GM12878 (cell line): Measurements from ENCODE around the gene DBN1. TPM values are rescaled to one million over a fixed set of nuclear protein-coding genes. Genes with fewer than 3 reads are reported as not detected.

Experiments
- ATAC-seq: fragments of 200-7000 bp; cut with Tn5 transposase; 3 replicates; pipeline ENCODE4 v1.9.1; 2020; ENCODE audit warnings: mild to moderate bottlenecking, moderate library complexity
- BruUV-seq: library from RNA; stranded (reverse); fragments of 400-500 nt; replicated peaks from 2 replicates; lab custom pipeline; 2021; lab: Mats Ljungman, UMichigan
- CTCF ChIA-PET: fragments of 300-600 bp; sonication (Branson Sonifier 250); formaldehyde crosslinking; extraction: SDS; loops from one replicate; lab custom pipeline; 2021; ENCODE audit warnings: inconsistent platforms; lab: Yijun Ruan, JAX
- POLR2A ChIA-PET: fragments of 350-600 bp; formaldehyde crosslinking; extraction: SDS; loops from one replicate; lab custom pipeline; 2021; ENCODE audit warnings: inconsistent platforms; lab: Charles Lee
- RAD21 ChIA-PET: fragments of 300-600 bp; sonication (Branson Sonifier 250); formaldehyde crosslinking; loops from one replicate; lab custom pipeline; 2023; ENCODE audit warnings: antibody characterized with exemption; ENCODE audit not compliant: unreplicated experiment; lab: Charles Lee
- SMC1A ChIA-PET: fragments of 300-600 bp; sonication (Branson Sonifier 250); formaldehyde crosslinking; loops from one replicate; lab custom pipeline; 2023; ENCODE audit not compliant: unreplicated experiment, uncharacterized antibody; lab: Charles Lee
- DNase-seq: peaks from one replicate; pipeline ENCODE4 v3.0.0-alpha.2; 2011; ENCODE audit warnings: low read depth, low spot score
- FAIRE-seq: peaks from 3 replicates; lab custom pipeline; 2011; peaks lifted over from hg19 to GRCh38; lab: Jason Lieb, UNC
- H2AFZ ChIP-seq: 2 replicates; pipeline ENCODE4 v1.6.0; 2011; ENCODE audit warnings: low read depth, low read length, control low read depth; ENCODE audit not compliant: control insufficient read depth
- H3K27ac ChIP-seq: 2 replicates; pipeline ENCODE4 v1.5.1; 2011; ENCODE audit warnings: control low read depth; ENCODE audit not compliant: control insufficient read depth, insufficient read depth
- H3K27me3 ChIP-seq, 2 experiments: replicated peaks in 1 of 2; 2 replicates each; pipeline versions ENCODE4 v1.6.0 to v1.6.1; 2011; ENCODE audit warnings: low read length in 1 of 2; ENCODE audit not compliant: control insufficient read depth in 2 of 2, insufficient read depth in 2 of 2
- H3K36me3 ChIP-seq, 2 experiments: 2 replicates each; pipeline ENCODE4 v1.5.1; 2011; ENCODE audit warnings: low read length in 1 of 2; ENCODE audit not compliant: control insufficient read depth in 2 of 2, insufficient read depth in 2 of 2
- H3K4me1 ChIP-seq: 2 replicates; pipeline ENCODE4 v1.6.1; 2011; ENCODE audit warnings: mild to moderate bottlenecking, low read length, moderate library complexity, mixed read lengths; ENCODE audit not compliant: control insufficient read depth, insufficient read depth
- H3K4me2 ChIP-seq: 2 replicates; pipeline ENCODE4 v1.6.0; 2011; ENCODE audit warnings: control low read depth; ENCODE audit not compliant: control insufficient read depth, insufficient read depth
- H3K4me3 ChIP-seq: fragments of 200-600 bp; sonication (generic); 2 replicates; pipeline ENCODE4 v1.5.1; 2016
- H3K79me2 ChIP-seq: 2 replicates; pipeline ENCODE4 v1.6.0; 2011; ENCODE audit warnings: low read length; ENCODE audit not compliant: control insufficient read depth, insufficient read depth
- H3K9ac ChIP-seq: 2 replicates; pipeline ENCODE4 v1.8.0; 2011; ENCODE audit warnings: low read length, control low read depth, mixed read lengths; ENCODE audit not compliant: control insufficient read depth, insufficient read depth
- H3K9me3 ChIP-seq: replicated peaks from 3 replicates; pipeline ENCODE4 v1.5.1; 2011; ENCODE audit warnings: mild to moderate bottlenecking, low read length; ENCODE audit not compliant: control insufficient read depth, insufficient read depth
- H4K20me1 ChIP-seq: 2 replicates; pipeline ENCODE4 v1.6.0; 2011; ENCODE audit not compliant: control insufficient read depth, insufficient read depth
- CBFB ChIP-seq: IDR thresholded peaks from 2 replicates; pipeline ENCODE4 v1.6.1; 2016; ENCODE audit warnings: antibody characterized with exemption, low read depth
- EP300 ChIP-seq, 2 experiments: fragments of 150-350 bp in 1 of 2; IDR thresholded peaks; 2 replicates each; pipeline ENCODE4 v1.6.1; 2011 to 2012; ENCODE audit warnings: low read depth in 2 of 2, low read length in 2 of 2, borderline replicate concordance in 1 of 2, improper control_type of control experiment in 1 of 2, inconsistent platforms in 1 of 2; ENCODE audit not compliant: control insufficient read depth in 1 of 2
- MEF2A ChIP-seq: IDR thresholded peaks from 2 replicates; pipeline ENCODE4 v1.6.1; 2011; ENCODE audit warnings: low read depth, mild to moderate bottlenecking, low read length, moderate library complexity; ENCODE audit not compliant: insufficient read depth
- NBN ChIP-seq: fragments of 450-650 bp; IDR thresholded peaks from 2 replicates; pipeline ENCODE4 v1.6.1; 2016
- POLR2AphosphoS2 ChIP-seq: IDR thresholded peaks from 2 replicates; pipeline ENCODE4 v1.6.1; 2011; ENCODE audit warnings: low read depth, mild to moderate bottlenecking, low read length, improper control_type of control experiment, moderate library complexity
- RELA ChIP-seq: fragments of 450-650 bp; IDR thresholded peaks from 2 replicates; pipeline ENCODE4 v1.8.0; 2014; ENCODE audit warnings: borderline replicate concordance; ENCODE audit not compliant: partially characterized antibody
- WRNIP1 ChIP-seq: IDR thresholded peaks from 2 replicates; pipeline ENCODE4 v1.6.1; 2011; ENCODE audit warnings: low read depth, low read length, improper control_type of control experiment, borderline replicate concordance
- ZNF207 ChIP-seq: fragments of 450-650 bp; IDR thresholded peaks from 2 replicates; pipeline ENCODE4 v1.6.1; 2014; ENCODE audit warnings: antibody characterized with exemption, mild to moderate bottlenecking, borderline replicate concordance
- ZNF24 ChIP-seq: fragments of 450-650 bp; IDR thresholded peaks from 2 replicates; pipeline ENCODE4 v1.6.1; 2017; ENCODE audit warnings: antibody characterized with exemption, mild to moderate bottlenecking
- WGBS: methylation state at CpG from one replicate; pipeline ENCODE4 v1.1.6; 2016; ENCODE audit warnings: low lambda C conversion rate; ENCODE audit not compliant: insufficient replicate concordance, insufficient coverage; ENCODE audit errors: missing lambda C conversion rate; 5-methylcytosine and 5-hydroxymethylcytosine counted together
- in situ Hi-C: fragments of 300-500 bp; cut with MboI; formaldehyde crosslinking; loops from 9 replicates; pipeline ENCODE4 v1.14.3; 2018; ENCODE audit warnings: mixed read lengths
- intact Hi-C: fragments of 100-400 bp; cut with micrococcal nuclease; formaldehyde crosslinking; loops from one replicate; pipeline ENCODE4 v1.14.2; 2022; ENCODE audit not compliant: unreplicated experiment
- polyA plus RNA-seq, 11 experiments: library from polyadenylated mRNA; depleted of rRNA in 4 of 11; unstranded in 6 of 11; stranded (reverse) in 5 of 11; fragments of >200 nt; fragmentation: Nextera tagmentation in 4 of 11; fragmentation: Illumina TruSeq in 1 of 11; extraction: Ambion mirVana in 4 of 11; extraction: Trizol in 1 of 11; gene quantifications; 1 replicate in 1 of 11; 2 replicates in 10 of 11; pipeline versions ENCODE4 v1.2.1 to v1.2.3, GENCODE V29; 2011 to 2016; ENCODE audit warnings: inconsistent platforms in 2 of 11, missing spikeins in 2 of 11, low read depth in 1 of 11
- total RNA-seq, 4 experiments: library from RNA; depleted of rRNA in 3 of 4; stranded (reverse); fragments of >200 nt in 3 of 4; fragmentation: Illumina TruSeq in 1 of 4; extraction: Trizol in 1 of 4; gene quantifications; 2 replicates each; pipeline versions ENCODE4 v1.2.1 to v1.2.3, GENCODE V29; 2013 to 2021
- TF ChIP-seq, protein P1 (sequence below): fragments of 150-350 bp; IDR thresholded peaks from 2 replicates; pipeline ENCODE4 v1.6.1; 2014; ENCODE audit warnings: mild to moderate bottlenecking, low read depth, low read length
- TF ChIP-seq, protein P2 (sequence below): fragments of 450-650 bp; IDR thresholded peaks from 2 replicates; pipeline ENCODE4 v1.6.1; 2017; ENCODE audit warnings: low read depth, mild to moderate bottlenecking, moderate library complexity
- TF ChIP-seq, protein P3 (sequence below): fragments of 450-650 bp; IDR thresholded peaks from 2 replicates; pipeline ENCODE4 v1.6.1; 2017; ENCODE audit warnings: antibody characterized with exemption, mild to moderate bottlenecking, moderate library complexity

The DBN1 gene
- total and polyA plus RNA-seq, 10 of the 15 experiments (the other 5 are each of a cell fraction or from before 2014, with no cell fraction given) = 0.18 to 81.0 (median 27.9) TPM

DNA sequence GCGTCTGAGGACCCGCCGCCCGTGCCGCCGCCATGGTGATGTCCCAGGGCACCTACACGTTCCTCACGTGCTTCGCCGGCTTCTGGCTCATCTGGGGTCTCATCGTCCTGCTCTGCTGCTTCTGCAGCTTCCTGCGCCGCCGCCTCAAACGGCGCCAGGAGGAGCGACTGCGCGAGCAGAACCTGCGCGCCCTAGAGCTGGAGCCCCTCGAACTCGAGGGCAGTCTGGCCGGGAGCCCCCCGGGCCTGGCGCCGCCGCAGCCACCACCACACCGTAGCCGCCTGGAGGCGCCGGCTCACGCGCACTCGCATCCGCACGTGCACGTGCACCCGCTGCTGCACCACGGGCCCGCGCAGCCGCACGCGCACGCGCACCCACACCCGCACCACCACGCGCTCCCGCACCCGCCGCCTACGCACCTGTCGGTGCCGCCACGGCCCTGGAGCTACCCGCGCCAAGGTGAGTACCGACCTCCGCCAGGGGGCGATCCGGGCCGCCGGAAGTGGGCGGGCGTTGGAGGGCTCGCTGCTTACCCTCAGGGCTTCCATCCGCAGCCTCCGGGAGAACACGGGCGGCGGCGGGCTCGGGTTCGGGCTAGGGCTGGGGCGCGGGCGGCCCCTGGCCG is 18.3 kb downstream of the DBN1 start (continued):
- TF ChIP-seq EP300 (IDR thresholded peaks at IDR 0.05; ENCODE audit: borderline replicate concordance in 1 of 2, control insufficient read depth in 1 of 2, low read depth in 2 of 2, low read length in 2 of 2) (no peak), CBFB (no peak)
- TF ChIP-seq, protein P1, sequence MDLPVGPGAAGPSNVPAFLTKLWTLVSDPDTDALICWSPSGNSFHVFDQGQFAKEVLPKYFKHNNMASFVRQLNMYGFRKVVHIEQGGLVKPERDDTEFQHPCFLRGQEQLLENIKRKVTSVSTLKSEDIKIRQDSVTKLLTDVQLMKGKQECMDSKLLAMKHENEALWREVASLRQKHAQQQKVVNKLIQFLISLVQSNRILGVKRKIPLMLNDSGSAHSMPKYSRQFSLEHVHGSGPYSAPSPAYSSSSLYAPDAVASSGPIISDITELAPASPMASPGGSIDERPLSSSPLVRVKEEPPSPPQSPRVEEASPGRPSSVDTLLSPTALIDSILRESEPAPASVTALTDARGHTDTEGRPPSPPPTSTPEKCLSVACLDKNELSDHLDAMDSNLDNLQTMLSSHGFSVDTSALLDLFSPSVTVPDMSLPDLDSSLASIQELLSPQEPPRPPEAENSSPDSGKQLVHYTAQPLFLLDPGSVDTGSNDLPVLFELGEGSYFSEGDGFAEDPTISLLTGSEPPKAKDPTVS = no peak
- TF ChIP-seq, all 136 proteins: peak for 44

DNA sequence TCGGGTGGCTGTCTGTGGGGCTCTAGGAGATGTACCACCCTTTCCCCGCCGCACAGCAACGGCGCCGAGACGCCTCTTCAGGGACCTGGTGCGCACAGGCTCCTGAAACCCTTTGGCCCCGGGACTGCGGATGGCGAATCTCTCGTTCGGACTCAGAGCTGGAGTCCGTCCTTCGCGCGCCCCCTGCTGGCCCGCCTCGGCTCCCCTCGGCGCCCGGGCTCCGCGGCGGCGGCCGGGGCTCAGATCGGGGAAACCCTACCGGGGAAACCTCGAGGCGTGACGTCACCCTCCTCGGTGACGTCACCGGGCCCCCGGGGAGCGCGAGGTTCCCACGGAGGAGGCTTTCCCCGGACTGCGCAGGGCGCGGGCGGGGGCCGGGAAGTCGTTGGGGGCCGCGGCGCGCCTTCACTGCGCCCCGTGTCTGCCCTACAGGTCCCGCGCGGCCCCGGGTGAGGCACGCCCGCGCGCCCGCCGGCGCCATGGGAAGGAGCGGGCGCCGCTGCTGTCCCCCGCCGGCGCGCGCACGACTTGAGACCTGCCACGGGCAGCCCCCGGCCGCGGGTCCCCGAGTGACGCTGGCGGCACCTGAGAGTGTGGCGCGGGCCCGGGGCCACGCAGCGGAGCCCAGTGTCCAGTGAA is 18.9 kb downstream of the DBN1 start:
- FAIRE-seq (peak; percentile 83), ATAC-seq (peak; percentile 68), DNase-seq (no peak)
- Histone ChIP-seq H3K4me3 (peak overlapping the region; percentile 82), H4K20me1 (no peaks in the 10 kb centered on the region), H3K9me3 (no peaks in the 10 kb centered on the region), H3K4me1 (peaks cover 11% of the 10 kb centered on the region), H3K27ac (peak overlapping the region; percentile 67), H2AFZ (peak overlapping the region; percentile 64), H3K79me2 (no peaks in the 10 kb centered on the region; the same call in 1 of the 2 replicates), H3K27me3 (no peaks in the 10 kb centered on the region), H3K36me3 (no peaks in the 10 kb centered on the region), H3K4me2 (peak overlapping the region; percentile 98), H3K9ac (peak overlapping the region; percentile 61; the same call in 1 of the 2 replicates)
- no TSS peak for BruUV-seq
- in situ Hi-C loops = no loop called here
- RAD21 ChIA-PET = interaction anchor here (1.0 to 13.5 kb wide), 17 partner anchors 9 to 138 kb away, joined by 3 to 291 read pairs (median 8); partner anchors contain the start of genes DOK3, F12, GRK6 and PDLIM7
- POLR2A ChIA-PET = interaction anchor here (0.8 to 13.6 kb wide), 14 partner anchors 10 to 153 kb away, joined by 3 to 358 read pairs (median 6); partner anchors contain the start of genes GRK6, MXD3 and PDLIM7
- SMC1A ChIA-PET = interaction anchor here (0.6 to 5.1 kb wide), 10 partner anchors 10 to 136 kb away, joined by 3 to 92 read pairs (median 10); partner anchors contain the start of genes F12, GRK6, PDLIM7 and PFN3
- WGBS = under 1% methylated on average over 56 of the region's 84 CpGs
- intact Hi-C loops = loop anchor here (1.0 to 2.0 kb wide), 4 partner anchors 28 to 64 kb away; partner anchors contain the start of gene GRK6
- CTCF ChIA-PET = interaction anchor here (0.5 to 16.4 kb wide), 28 partner anchors 10 to 341 kb away, joined by 3 to 391 read pairs (median 6); partner anchors contain the start of genes DOK3, GRK6, LMAN2 and MXD3
- TF ChIP-seq, protein P2, sequence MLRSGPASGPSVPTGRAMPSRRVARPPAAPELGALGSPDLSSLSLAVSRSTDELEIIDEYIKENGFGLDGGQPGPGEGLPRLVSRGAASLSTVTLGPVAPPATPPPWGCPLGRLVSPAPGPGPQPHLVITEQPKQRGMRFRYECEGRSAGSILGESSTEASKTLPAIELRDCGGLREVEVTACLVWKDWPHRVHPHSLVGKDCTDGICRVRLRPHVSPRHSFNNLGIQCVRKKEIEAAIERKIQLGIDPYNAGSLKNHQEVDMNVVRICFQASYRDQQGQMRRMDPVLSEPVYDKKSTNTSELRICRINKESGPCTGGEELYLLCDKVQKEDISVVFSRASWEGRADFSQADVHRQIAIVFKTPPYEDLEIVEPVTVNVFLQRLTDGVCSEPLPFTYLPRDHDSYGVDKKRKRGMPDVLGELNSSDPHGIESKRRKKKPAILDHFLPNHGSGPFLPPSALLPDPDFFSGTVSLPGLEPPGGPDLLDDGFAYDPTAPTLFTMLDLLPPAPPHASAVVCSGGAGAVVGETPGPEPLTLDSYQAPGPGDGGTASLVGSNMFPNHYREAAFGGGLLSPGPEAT = no peak
- TF ChIP-seq, protein P3, sequence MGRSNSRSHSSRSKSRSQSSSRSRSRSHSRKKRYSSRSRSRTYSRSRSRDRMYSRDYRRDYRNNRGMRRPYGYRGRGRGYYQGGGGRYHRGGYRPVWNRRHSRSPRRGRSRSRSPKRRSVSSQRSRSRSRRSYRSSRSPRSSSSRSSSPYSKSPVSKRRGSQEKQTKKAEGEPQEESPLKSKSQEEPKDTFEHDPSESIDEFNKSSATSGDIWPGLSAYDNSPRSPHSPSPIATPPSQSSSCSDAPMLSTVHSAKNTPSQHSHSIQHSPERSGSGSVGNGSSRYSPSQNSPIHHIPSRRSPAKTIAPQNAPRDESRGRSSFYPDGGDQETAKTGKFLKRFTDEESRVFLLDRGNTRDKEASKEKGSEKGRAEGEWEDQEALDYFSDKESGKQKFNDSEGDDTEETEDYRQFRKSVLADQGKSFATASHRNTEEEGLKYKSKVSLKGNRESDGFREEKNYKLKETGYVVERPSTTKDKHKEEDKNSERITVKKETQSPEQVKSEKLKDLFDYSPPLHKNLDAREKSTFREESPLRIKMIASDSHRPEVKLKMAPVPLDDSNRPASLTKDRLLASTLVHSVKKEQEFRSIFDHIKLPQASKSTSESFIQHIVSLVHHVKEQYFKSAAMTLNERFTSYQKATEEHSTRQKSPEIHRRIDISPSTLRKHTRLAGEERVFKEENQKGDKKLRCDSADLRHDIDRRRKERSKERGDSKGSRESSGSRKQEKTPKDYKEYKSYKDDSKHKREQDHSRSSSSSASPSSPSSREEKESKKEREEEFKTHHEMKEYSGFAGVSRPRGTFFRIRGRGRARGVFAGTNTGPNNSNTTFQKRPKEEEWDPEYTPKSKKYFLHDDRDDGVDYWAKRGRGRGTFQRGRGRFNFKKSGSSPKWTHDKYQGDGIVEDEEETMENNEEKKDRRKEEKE = 0 out of 2 replicates have a peak, but pooled peaks have one; percentile 69
- 0 out of 2 replicates have a peak, but pooled peaks have one; percentile 31 for TF ChIP-seq ZNF207
- 0 out of 2 replicates have a peak, but pooled peaks have one; percentile 39 for TF ChIP-seq POLR2AphosphoS2
- peak; percentile 67 for TF ChIP-seq NBN
- no peak for TF ChIP-seq WRNIP1
- peak; percentile 71; the same call in 1 of the 2 replicates for TF ChIP-seq ZNF24
- TF ChIP-seq MEF2A = peak; percentile 76
- TF ChIP-seq RELA = peak; percentile 89
